ENCODE results near the gene DAB2IP.

GRCh38 chr9:121610638-121610953, 40.8 kb upstream of the DAB2IP start:
- TF ChIP-seq CTCF (IDR thresholded peaks at IDR 0.05) (no peak), ZFX (IDR thresholded peaks at IDR 0.05; ENCODE audit: borderline replicate concordance) (no peak)
